Fibroblast of gingiva (primary cell): ENCODE results near the gene DNAJB13.
A peak's percentile ranks its signal among the peaks of the same experiment; 100 is the strongest.

Experiments
- DNase-seq: peaks from one replicate; pipeline ENCODE4 v3.0.0-alpha.2; 2011; ENCODE audit warnings: low read depth

DNAJB13 gene

DNA sequence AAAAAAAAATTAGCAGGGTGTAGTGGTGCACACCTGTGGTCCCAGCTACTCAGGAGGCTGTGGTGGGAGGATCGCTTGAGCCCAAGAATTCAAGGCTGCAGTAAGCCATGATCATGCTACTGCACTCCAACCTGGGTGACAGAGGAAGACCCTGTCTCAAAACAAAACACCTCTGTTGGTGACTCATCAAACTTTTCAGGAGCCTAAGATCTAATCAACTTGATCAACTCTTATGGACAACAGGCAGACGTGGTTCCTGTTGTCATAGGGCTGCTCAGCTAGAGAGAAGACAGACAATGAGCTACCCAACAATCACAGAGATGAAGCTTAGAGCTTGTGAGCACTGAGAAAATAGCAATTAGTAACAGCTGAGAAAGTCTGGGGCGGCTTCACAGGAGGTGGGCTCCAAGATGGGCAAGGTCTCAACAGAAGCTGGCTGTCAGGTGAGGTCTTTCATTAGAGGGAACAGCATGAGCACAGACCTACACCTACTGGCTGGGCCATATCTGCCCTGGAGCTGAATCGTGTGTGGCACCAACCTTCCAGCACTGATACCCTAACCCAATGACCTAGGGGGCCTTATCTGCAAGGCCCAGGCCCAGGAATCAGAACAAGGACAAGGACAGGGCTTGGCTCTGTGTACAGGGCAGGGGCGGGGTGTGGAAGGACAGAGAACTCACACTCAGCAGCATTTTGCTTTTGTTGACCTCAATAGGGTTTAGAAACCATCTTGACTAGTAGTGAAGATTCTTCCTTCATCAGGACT, 65.3 kb downstream of the DNAJB13 start:
- DNase-seq = no peak

DNA sequence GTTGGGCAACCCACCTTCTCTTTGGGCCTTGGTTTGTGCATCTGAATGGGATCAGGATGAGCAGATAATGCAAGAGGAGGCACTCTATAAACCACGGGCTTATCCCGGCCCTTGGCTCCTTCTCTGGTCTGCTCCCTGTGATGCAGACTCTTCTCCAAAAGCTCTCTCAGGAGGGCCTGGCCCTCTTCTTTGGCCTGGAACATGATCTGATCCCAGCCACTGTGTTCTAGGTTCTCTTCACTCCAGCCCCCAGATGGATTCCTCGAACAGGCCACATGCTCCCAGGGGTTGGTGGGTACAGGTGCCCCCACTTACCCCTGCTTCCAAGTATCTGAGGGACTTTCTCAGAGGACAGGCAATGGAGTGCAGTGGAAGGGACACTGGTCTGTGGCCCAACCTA, 66.8 kb downstream of the DNAJB13 start:
- DNase-seq = no peak

DNA sequence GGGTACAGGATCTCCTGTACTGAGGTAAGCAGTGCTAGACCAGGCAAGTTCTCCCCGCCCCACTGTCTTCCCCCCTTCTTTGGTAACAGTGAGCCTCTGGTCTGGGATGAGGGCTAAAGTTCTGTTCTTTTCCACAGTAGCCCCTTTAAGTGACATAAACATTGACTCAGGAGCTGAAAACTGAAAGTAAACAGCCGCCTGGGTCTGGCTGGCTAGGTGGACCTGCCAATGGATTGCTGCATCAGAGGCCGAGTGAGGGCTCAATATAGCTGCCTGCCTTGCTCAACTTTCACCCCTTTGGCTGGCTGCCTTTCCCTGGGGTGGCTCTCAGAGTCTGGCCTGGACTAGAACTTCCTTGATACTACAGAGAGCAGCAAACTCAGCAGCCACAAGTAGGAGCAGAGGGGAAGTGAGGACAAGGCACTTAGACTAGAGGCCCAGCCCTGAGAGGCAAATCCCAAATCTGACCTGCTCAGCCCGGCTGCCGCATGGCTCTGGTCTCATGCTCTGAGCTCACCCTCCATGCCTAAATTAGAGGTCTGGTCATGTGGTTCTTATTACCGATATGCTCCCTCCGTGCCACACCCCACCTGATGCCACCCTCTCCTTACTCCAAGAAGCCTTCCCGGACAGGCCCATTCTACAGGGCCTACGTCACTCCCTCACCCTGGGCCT, 67.6 kb downstream of the DNAJB13 start:
- peak; percentile 96 for DNase-seq

DNA sequence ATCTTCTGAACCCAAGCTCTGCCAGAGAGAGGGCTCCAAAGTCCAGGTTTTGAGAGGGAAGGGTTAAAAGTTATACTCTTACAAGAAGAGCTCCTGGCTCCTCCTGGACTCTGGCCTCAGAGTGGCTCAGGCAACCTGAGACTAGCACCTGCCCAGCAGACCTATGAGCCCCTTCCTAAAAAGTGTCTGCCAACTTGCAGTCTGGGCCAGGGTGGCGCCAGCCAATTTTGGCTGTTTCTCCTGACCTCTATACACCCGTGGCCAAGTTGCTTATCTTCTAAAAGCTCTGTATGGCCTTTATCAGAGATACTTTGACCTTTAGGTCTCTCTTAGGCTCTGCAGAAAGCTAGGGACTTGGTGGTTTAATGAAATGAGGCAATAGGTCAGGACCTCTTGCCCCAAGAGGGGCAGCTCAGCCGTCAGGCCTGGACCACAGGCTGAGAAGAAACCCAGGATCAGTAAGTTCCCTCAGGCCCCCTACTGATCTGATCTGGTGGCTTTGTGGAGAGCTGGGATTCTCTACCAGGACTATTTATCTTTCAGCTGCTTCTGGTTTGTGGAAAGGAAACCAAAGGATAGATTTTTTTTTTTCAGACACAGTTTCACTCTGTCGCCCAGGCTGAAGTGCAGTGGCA, 68.4 kb downstream of the DNAJB13 start:
- DNase-seq = no peak

DNA sequence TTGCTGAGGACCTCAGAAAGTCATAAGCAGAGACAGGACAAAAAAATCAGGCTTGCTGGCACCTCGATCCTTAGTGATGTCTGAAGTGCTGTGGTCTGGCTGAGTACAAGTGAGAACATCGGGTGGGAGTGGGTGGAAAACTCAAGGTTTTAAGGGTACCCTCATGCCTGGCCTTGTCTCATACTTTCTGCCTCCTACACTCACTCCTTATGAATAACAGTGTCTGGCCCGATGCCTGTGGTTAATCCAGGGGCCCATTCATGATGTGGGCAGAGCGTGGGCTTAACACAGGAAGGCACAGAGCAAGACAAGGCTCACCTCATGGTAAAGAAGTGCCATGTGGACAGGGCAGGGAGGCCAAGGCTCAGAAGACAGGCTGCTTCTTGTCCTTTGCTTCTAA, 69.0 kb downstream of the DNAJB13 start:
- no peak for DNase-seq
